Hematopoietic multipotent progenitor cell treated with erythropoietin and hydrocortisone succinate and interleukin-3 and kit ligand, for 8 days (in vitro differentiated cells): Measurements from ENCODE around the gene AGER.
"Not testable (repeated sequence)": the region's sequence is repeated elsewhere in the genome, so short reads cannot be mapped to it uniquely, and the experiment has no call there.

Source experiments
- DNase-seq: peaks from one replicate; pipeline ENCODE4 v3.0.0-alpha.2; 2015

AGER gene

GRCh38 chr6:32198345-32198696, 14.3 kb upstream of the AGER start:
- no peak for DNase-seq

DNA sequence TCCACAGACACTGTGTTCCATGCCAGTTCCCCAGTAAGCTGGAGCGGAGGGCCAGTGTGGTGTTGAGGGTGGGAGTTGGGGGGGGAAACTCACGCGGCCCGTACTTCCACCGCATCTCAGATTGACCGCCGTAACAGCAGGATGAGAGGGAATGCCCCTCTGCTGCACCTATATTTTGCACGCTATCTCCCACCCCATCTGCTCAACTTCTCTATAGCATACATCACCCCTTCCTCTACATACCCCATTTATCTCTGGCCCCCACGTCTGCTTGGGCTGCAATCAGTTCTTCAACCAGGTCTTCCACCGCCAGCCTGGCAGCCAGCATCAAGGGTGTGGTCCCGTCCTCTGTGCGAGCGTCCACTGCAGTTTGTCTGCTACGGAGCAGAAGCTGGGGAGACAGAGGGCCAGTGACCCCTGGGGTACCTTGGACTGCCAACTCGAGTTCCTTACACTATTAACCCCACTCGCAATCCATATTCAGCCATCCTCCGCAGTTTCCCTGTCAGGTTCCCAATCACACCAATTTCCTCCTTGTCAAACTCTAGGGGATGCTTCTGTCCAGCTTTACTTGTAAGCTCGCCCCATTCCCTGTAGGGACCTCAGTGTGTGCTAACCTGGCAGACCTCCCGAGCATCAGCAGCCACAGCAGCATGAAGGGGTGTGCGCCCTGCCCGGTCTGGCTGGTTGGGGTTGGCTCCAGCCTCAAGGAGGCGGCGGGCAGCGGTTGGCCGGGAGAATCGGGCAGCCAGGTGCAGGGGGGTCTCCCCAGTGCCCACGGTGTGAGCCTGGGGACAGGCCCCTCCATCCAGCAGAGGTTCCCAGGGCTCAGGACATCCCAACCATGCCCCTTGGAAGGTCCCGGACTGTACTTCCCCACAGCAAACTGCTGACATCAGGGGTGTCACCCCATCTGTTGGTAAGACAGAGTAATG, 12.9 kb upstream of the AGER start:
- DNase-seq = peak; percentile 70

GRCh38 chr6:32195902-32196681, 12.0 kb upstream of the AGER start:
- DNase-seq = peak; percentile 71

GRCh38 chr6:32195652-32195901, 11.5 kb upstream of the AGER start:
- peak; percentile 99 for DNase-seq

- DNase-seq = peak; percentile 83
These were observed 11.0 kb upstream of the AGER start for GRCh38 chr6:32194825-32195651.

DNA sequence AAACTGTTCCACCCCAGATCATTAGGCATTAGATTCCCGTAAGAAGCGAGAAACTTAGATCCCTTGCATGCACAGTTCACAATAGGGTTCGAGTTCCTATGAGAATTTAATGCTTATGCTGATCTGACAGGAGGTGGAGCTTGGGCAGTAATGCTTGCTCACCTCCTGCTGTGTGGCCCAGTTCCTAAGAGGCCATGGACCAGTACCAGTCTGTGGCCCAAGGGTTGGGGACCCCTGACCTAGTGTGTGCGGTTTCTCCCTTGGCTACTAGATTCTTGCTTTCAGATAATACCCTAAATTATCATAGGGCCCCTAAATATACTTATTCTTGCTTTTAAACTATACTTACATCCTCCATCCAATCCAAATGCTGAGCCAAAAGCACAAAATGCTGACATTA, 10.3 kb upstream of the AGER start:
- no peak for DNase-seq

DNA sequence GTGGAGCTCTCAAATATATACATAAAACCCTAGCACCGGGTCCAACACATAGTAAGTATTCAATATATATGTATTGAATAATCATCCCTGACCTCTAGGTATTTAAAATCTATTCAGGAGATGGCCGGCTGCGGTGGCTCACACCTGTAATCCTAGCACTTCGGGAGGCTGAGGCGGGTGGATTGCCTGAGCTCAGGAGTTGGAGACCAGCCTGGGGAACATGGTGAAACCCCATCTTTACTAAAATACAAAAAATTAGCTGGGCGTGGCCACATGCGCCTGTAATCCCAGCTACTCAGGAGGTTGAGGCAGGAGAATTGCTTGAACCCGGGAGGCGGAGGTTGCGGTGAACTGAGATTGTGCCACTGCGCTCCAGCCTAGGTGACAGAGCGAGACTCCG, 9.0 kb upstream of the AGER start:
- DNase-seq = not testable (repeated sequence)

- peak; percentile 57 for DNase-seq
These were observed 8.6 kb upstream of the AGER start, which contains the start of gene GPSM3 for GRCh38 chr6:32192608-32193039. Gene GPSM3 (minus strand): TSS chr6:32192643. CDS start chr6:32192513, 130 bp downstream.

DNA sequence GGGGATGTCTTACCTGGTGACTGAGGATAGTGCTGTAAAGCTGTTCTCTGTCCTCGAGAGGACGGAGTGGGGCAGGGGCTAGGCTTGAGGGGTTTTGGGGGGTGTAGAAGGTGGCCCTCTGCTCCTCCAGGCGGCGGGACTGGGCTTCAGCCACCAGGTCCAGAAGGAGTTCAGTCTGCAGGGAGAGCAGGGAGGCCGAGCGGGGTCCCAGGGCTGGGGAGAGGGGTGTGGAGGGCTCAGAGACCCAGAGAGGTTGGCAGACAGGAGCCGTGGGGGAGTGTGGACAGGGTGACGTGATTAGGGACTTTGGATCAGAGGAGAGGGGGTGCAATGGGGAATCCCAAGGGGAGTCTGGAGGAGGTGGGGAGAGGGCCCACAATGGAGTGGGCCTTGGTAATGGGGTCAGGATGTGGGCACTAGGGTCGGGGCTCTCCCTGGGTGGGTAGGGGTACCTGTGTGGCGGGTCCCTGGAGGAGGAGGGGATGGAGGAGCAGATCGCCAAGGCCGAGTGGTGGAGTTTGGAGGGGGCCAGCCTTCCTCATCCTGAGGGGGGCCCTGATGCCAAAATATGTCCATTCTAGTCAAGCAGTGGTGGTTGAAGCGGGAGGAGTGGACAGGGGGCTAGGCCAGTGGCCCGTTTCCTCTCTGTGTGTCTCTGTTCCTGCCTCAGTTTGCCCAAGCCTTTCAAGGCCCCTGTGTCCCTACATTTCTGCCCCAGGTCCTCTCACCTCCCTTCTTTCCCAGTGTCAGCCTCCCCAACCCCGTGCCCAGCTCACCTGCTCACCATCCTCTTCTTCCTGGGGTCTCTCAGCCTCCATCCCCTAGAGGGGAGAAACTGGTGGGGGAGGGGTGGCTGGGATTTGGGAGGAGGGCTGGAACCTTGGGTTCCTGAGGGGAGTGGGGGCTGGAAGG, 7.9 kb upstream of the AGER start:
- DNase-seq = no peak

GRCh38 chr6:32190911-32191677, 7.0 kb upstream of the AGER start:
- DNase-seq = no peak

DNA sequence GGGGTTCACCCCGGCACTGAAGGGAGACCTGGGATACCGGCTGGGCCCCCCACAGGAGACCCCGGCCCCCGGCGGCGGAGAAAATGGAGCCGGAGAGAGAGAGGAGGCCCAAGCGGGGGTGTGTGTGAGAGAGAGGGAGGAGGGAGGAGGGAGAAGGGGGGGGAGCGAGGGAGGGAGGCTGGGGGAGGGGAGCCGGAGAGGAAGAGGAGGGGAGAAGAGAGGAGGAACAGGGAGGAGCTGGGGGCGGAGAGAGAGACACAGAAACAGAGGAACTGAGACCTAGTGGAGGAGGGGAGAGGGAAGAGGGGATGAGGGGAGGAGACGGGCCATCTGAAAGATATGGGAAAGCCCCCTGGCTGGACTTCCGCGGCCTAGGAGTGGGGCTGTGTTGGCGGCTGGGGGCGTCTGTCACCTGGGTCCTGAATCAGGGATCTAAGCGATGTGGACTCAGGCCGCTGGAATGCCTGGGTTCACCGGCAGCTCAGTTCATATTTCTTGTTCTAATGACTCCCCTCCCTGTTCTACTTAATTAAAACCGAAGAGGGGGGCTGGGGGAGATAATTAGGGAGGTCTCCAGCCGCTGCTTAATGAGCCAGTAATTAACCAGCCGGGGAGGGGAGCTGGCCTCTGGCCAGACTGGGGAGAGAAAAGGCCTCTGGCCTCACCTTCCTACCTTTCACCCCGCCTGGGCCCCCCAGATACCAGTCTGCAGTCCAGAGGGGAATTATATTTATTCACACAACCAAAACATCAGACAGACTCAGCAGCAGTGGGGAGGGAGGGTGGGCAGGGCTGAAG, 6.2 kb upstream of the AGER start, which contains the start of gene PBX2:
Gene PBX2, minus strand, starts transcription at position 149 of the 798 bp plus-strand sequence. CDS start 287 bp downstream, outside the sequence.
- peak; percentile 93 for DNase-seq

- no peak for DNase-seq
These were observed 5.6 kb upstream of the AGER start for GRCh38 chr6:32189742-32190053.

GRCh38 chr6:32189069-32189741, 5.2 kb upstream of the AGER start:
- DNase-seq = no peak

GRCh38 chr6:32188381-32189068, 4.5 kb upstream of the AGER start:
- DNase-seq = no peak

GRCh38 chr6:32187725-32188380, 3.8 kb upstream of the AGER start:
- DNase-seq = not testable (repeated sequence)

- DNase-seq = no peak
These were observed 3.1 kb upstream of the AGER start for GRCh38 chr6:32187009-32187709.

- not testable (repeated sequence) for DNase-seq
These were observed 2.2 kb upstream of the AGER start for GRCh38 chr6:32186151-32186840.
